ENCODE data around the gene NAA16.
A peak's percentile ranks its signal among the peaks of the same experiment; 100 is the strongest.

NAA16 gene

GRCh38 chr13:41293272-41293671 lies 17.8 kb upstream of the NAA16 start:
- no peak overlapping the region for H3K27ac Mint-ChIP-seq
- H3K36me3 Mint-ChIP-seq = peaks cover 11% of the 10 kb centered on the region
- no peaks in the 10 kb centered on the region for H3K9me3 Mint-ChIP-seq (ENCODE audit: low read depth)
- H3K4me3 Mint-ChIP-seq = no peak overlapping the region
- peaks cover 2% of the 10 kb centered on the region for H3K4me1 Mint-ChIP-seq (ENCODE audit: low read depth)
- H3K27me3 Mint-ChIP-seq = no peaks in the 10 kb centered on the region

- H3K27me3 Mint-ChIP-seq = no peaks in the 10 kb centered on the region
- H3K36me3 Mint-ChIP-seq = peaks cover 10% of the 10 kb centered on the region
- no peaks in the 10 kb centered on the region for H3K9me3 Mint-ChIP-seq (ENCODE audit: low read depth)
- H3K27ac Mint-ChIP-seq = no peak overlapping the region
- no peak overlapping the region for H3K4me3 Mint-ChIP-seq
- H3K4me1 Mint-ChIP-seq (ENCODE audit: low read depth) = peaks cover 3% of the 10 kb centered on the region
These were observed 16.2 kb upstream of the NAA16 start for GRCh38 chr13:41294914-41295313.

DNA sequence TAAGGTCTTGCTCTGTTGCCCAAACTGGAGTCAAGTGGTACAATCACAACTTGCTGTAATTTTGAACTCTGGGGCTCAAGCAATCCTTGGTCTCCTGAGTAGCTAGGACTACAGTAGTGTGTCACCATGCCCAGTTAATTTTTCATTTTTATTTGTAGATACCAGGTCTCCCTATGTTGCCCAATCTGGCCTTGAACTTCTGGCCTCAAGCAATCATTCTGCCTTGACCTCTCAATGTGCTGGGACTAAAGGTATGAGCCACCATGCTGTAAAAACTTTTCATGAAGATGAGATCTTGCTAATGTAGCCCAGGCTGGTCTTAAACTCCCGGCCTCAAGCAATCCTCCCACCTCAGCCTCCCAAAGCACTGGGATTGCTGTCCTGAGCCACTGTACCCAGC lies 15.1 kb upstream of the NAA16 start:
- Mint-ChIP-seq H3K9me3 (ENCODE audit: low read depth) (no peaks in the 10 kb centered on the region), H3K36me3 (peaks cover 10% of the 10 kb centered on the region), H3K4me3 (no peak overlapping the region), H3K27ac (no peak overlapping the region), H3K27me3 (no peaks in the 10 kb centered on the region), H3K4me1 (ENCODE audit: low read depth) (peaks cover 4% of the 10 kb centered on the region)

- H3K4me1 Mint-ChIP-seq (ENCODE audit: low read depth) = peaks cover 5% of the 10 kb centered on the region
These were observed 14.0 kb upstream of the NAA16 start for GRCh38 chr13:41296879-41297646.

GRCh38 chr13:41299316-41300094 lies 11.6 kb upstream of the NAA16 start:
- Mint-ChIP-seq H3K4me3 (no peak overlapping the region), H3K4me1 (ENCODE audit: low read depth) (peaks cover 5% of the 10 kb centered on the region), H3K27ac (no peak overlapping the region)

More at GRCh38 chr13:41296879-41297646, 14.0 kb upstream of the NAA16 start:
- Mint-ChIP-seq H3K36me3 (peaks cover 8% of the 10 kb centered on the region), H3K27ac (no peak overlapping the region), H3K9me3 (ENCODE audit: low read depth) (no peaks in the 10 kb centered on the region), H3K27me3 (no peaks in the 10 kb centered on the region), H3K4me3 (no peak overlapping the region)

DNA sequence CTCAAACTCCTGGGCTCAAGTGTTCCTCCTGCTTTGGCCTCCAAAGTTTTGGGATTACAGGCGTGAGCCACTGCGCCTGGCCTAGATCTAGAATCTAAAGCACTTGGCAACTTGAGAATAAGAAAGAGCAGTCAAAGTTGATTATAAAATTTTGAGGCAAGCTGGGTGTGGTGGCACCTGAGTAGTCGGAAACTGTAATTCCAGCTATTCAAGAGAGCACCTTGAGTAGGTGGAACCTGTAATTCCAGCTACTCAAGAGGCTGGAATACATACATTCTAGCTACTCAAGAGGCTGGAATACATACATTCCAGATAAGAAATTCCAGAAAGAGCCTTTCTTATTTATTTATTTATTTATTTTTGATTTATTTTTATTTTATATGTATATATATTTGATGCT lies 8.3 kb upstream of the NAA16 start:
- no peak overlapping the region for H3K4me3 Mint-ChIP-seq
- peaks cover 2% of the 10 kb centered on the region for H3K36me3 Mint-ChIP-seq
- H3K27me3 Mint-ChIP-seq = no peaks in the 10 kb centered on the region
- H3K27ac Mint-ChIP-seq = no peak overlapping the region
- no peaks in the 10 kb centered on the region for H3K9me3 Mint-ChIP-seq (ENCODE audit: low read depth)
- H3K4me1 Mint-ChIP-seq (ENCODE audit: low read depth) = peaks cover 11% of the 10 kb centered on the region

More at GRCh38 chr13:41299316-41300094, 11.6 kb upstream of the NAA16 start:
- peaks cover 8% of the 10 kb centered on the region for H3K36me3 Mint-ChIP-seq
- H3K9me3 Mint-ChIP-seq (ENCODE audit: low read depth) = no peaks in the 10 kb centered on the region
- H3K27me3 Mint-ChIP-seq = no peaks in the 10 kb centered on the region

GRCh38 chr13:41304551-41304950 lies 6.5 kb upstream of the NAA16 start:
- Mint-ChIP-seq H3K27ac (no peak overlapping the region), H3K27me3 (no peaks in the 10 kb centered on the region), H3K4me1 (ENCODE audit: low read depth) (peaks cover 13% of the 10 kb centered on the region), H3K36me3 (no peaks in the 10 kb centered on the region), H3K4me3 (no peak overlapping the region), H3K9me3 (ENCODE audit: low read depth) (no peaks in the 10 kb centered on the region)

GRCh38 chr13:41306271-41307145 lies 4.6 kb upstream of the NAA16 start:
- no peaks in the 10 kb centered on the region for H3K36me3 Mint-ChIP-seq
- no peaks in the 10 kb centered on the region for H3K9me3 Mint-ChIP-seq (ENCODE audit: low read depth)
- no peak overlapping the region for H3K4me3 Mint-ChIP-seq
- no peaks in the 10 kb centered on the region for H3K27me3 Mint-ChIP-seq
- H3K4me1 Mint-ChIP-seq (ENCODE audit: low read depth) = peaks cover 17% of the 10 kb centered on the region
- no peak overlapping the region for H3K27ac Mint-ChIP-seq

- H3K36me3 Mint-ChIP-seq = no peaks in the 10 kb centered on the region
- H3K27ac Mint-ChIP-seq = no peak overlapping the region
- H3K27me3 Mint-ChIP-seq = no peaks in the 10 kb centered on the region
- H3K9me3 Mint-ChIP-seq (ENCODE audit: low read depth) = no peaks in the 10 kb centered on the region
- H3K4me1 Mint-ChIP-seq (ENCODE audit: low read depth) = peaks cover 19% of the 10 kb centered on the region
- no peak overlapping the region for H3K4me3 Mint-ChIP-seq
These were observed 3.0 kb upstream of the NAA16 start for GRCh38 chr13:41307884-41308640.

GRCh38 chr13:41311406-41312175 lies 524 bp downstream of the NAA16 start:
- no peaks in the 10 kb centered on the region for H3K36me3 Mint-ChIP-seq
- peak overlapping the region; percentile 96 for H3K4me3 Mint-ChIP-seq
- H3K27ac Mint-ChIP-seq = peak overlapping the region; percentile 93
- no peaks in the 10 kb centered on the region for H3K9me3 Mint-ChIP-seq (ENCODE audit: low read depth)
- H3K27me3 Mint-ChIP-seq = no peaks in the 10 kb centered on the region
- H3K4me1 Mint-ChIP-seq (ENCODE audit: low read depth) = peaks cover 43% of the 10 kb centered on the region

DNA sequence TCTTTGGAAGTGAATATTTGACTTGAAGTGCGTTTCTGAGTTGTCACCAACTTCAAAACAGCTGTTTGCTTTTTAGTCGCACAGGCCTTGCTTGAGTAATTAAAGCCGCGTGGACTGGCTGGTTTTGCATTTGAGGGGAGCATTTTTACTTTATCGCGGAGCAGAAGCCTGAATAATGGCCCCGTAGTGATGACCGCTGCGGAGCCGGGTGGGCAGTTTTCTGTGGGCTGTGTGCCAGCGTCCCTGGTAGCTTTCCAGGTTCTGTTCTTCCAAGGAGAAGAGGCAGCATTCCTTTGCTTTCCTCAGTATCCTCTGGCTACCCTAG lies 1.1 kb downstream of the NAA16 start:
- peak overlapping the region; percentile 96 for H3K4me3 Mint-ChIP-seq
- H3K4me1 Mint-ChIP-seq (ENCODE audit: low read depth) = peaks cover 46% of the 10 kb centered on the region
- no peaks in the 10 kb centered on the region for H3K36me3 Mint-ChIP-seq
- no peaks in the 10 kb centered on the region for H3K27me3 Mint-ChIP-seq
- peak overlapping the region; percentile 91 for H3K27ac Mint-ChIP-seq
- no peaks in the 10 kb centered on the region for H3K9me3 Mint-ChIP-seq (ENCODE audit: low read depth)

- peaks cover 50% of the 10 kb centered on the region for H3K4me1 Mint-ChIP-seq (ENCODE audit: low read depth)
- H3K4me3 Mint-ChIP-seq = peak overlapping the region; percentile 96
- H3K36me3 Mint-ChIP-seq = no peaks in the 10 kb centered on the region
- H3K27me3 Mint-ChIP-seq = no peaks in the 10 kb centered on the region
- H3K27ac Mint-ChIP-seq = no peak overlapping the region
- H3K9me3 Mint-ChIP-seq (ENCODE audit: low read depth) = no peaks in the 10 kb centered on the region
These were observed 2.0 kb downstream of the NAA16 start for GRCh38 chr13:41313117-41313516.

DNA sequence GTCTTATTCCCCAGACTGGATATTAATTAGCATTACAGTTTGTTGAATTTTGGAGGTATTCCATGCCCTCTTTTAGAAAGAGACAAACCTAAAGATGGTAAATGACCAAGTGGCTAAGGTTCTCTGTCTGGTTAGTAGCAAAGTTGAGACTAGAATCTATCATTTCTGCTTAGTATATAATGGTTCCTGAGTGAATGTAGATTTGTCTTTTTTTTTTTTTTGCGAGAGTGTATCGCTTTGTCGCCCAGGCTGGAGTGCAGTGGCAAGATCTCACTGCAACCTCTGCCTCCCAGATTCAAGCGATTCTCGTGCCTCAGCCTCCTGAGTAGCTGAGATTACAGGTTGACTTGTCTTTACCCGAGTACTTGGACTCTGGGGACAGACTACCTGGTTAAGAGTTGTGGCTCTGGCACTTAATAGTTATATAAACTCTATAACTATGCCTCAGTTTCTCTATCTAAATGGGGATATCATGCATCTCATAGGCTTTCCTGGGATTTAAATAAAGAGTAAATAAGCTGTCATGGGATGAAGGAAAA lies 2.7 kb downstream of the NAA16 start:
- Mint-ChIP-seq H3K4me1 (ENCODE audit: low read depth) (peaks cover 56% of the 10 kb centered on the region), H3K27ac (peak overlapping the region; percentile 80), H3K4me3 (peak overlapping the region; percentile 96)

More for the DNA sequence above, 2.7 kb downstream of the NAA16 start:
- Mint-ChIP-seq H3K36me3 (no peaks in the 10 kb centered on the region), H3K27me3 (no peaks in the 10 kb centered on the region), H3K9me3 (ENCODE audit: low read depth) (no peaks in the 10 kb centered on the region)

Data from activated naive CD8-positive, alpha-beta T cell (primary cell).